OCI-LY7 (cell line): ENCODE data around the gene RHO. TPM values are rescaled to one million over a fixed set of nuclear protein-coding genes. Genes with fewer than 3 reads are reported as not detected.
"Not testable (repeated sequence)": the region's sequence is repeated elsewhere in the genome, so short reads cannot be mapped to it uniquely, and the experiment has no call there.

Source experiments
- Bru-seq: library from RNA; stranded (reverse); fragments of 400-500 nt; gene quantifications from one replicate; lab custom pipeline; 2021; lab: Mats Ljungman, UMichigan
- BruChase-seq, 2 experiments: library from RNA; stranded (reverse); fragments of 400-500 nt; gene quantifications; one replicate each; lab custom pipeline; 2021; lab: Mats Ljungman, UMichigan
- BruUV-seq: library from RNA; stranded (reverse); fragments of 400-500 nt; replicated peaks from 2 replicates; lab custom pipeline; 2021; lab: Mats Ljungman, UMichigan
- CTCF ChIA-PET: fragments of 300-600 bp; sonication (Branson Sonifier 250); formaldehyde crosslinking; loops from one replicate; lab custom pipeline; 2022; ENCODE audit warnings: antibody characterized with exemption; ENCODE audit not compliant: unreplicated experiment; lab: Charles Lee
- POLR2A ChIA-PET: fragments of 300-600 bp; sonication (Branson Sonifier 250); formaldehyde crosslinking; loops from one replicate; lab custom pipeline; 2022; ENCODE audit warnings: antibody characterized with exemption; lab: Charles Lee
- DNase-seq: peaks from one replicate; pipeline ENCODE4 v3.0.0-alpha.2; 2015; ENCODE audit warnings: low spot score
- H2AFZ ChIP-seq: fragments of 200-600 bp; sonication (generic), shearing (Covaris generic); 2 replicates; pipeline ENCODE4 v1.6.1; 2014; ENCODE audit warnings: mild to moderate bottlenecking, antibody characterized with exemption, low read length, moderate library complexity
- H3K27ac ChIP-seq: fragments of 200-600 bp; sonication (generic); 2 replicates; pipeline ENCODE4 v1.5.1; 2014; ENCODE audit warnings: mixed run types, low read depth, mild to moderate bottlenecking, moderate library complexity, low read length, inconsistent platforms; ENCODE audit not compliant: poor library complexity, severe bottlenecking
- H3K36me3 ChIP-seq: fragments of 200-600 bp; sonication (generic); 2 replicates; pipeline ENCODE4 v1.6.1; 2014; ENCODE audit warnings: mild to moderate bottlenecking, antibody characterized with exemption, low read length, moderate library complexity, mixed read lengths; ENCODE audit not compliant: insufficient read depth
- H3K4me1 ChIP-seq: fragments of 200-600 bp; sonication (generic); 2 replicates; pipeline ENCODE4 v1.5.1; 2014; ENCODE audit warnings: mild to moderate bottlenecking, low read length; ENCODE audit not compliant: insufficient read depth, poor library complexity, severe bottlenecking
- H3K4me2 ChIP-seq: fragments of 200-600 bp; sonication (generic); 2 replicates; pipeline ENCODE4 v1.6.1; 2014; ENCODE audit warnings: mild to moderate bottlenecking, low read length
- H3K4me3 ChIP-seq: fragments of 200-600 bp; sonication (generic); 2 replicates; pipeline ENCODE4 v1.5.1; 2014; ENCODE audit warnings: mild to moderate bottlenecking, low read depth, low read length; ENCODE audit not compliant: poor library complexity, severe bottlenecking
- H3K79me2 ChIP-seq: fragments of 200-600 bp; sonication (generic); 2 replicates; pipeline ENCODE4 v1.6.1; 2016; ENCODE audit warnings: low read depth, mild to moderate bottlenecking, low read length, moderate library complexity, mixed read lengths; ENCODE audit not compliant: insufficient read depth
- H3K9me2 ChIP-seq: fragments of 200-600 bp; sonication (generic); 2 replicates; pipeline ENCODE4 v1.6.1; 2016; ENCODE audit warnings: mild to moderate bottlenecking, low read length, mixed read lengths; ENCODE audit not compliant: insufficient read depth
- H3K9me3 ChIP-seq: fragments of 200-600 bp; sonication (generic); 2 replicates; pipeline ENCODE4 v1.6.1; 2014; ENCODE audit warnings: mild to moderate bottlenecking, mixed run types, low read length, mixed read lengths
- H4K20me1 ChIP-seq: fragments of 200-600 bp; sonication (generic); 2 replicates; pipeline ENCODE4 v1.6.1; 2014; ENCODE audit warnings: mild to moderate bottlenecking, antibody characterized with exemption, low read length, moderate library complexity, mixed read lengths; ENCODE audit not compliant: insufficient read depth
- EZH2phosphoT487 ChIP-seq: fragments of 200-600 bp; sonication (generic); IDR thresholded peaks from 2 replicates; pipeline ENCODE4 v1.6.1; 2018; ENCODE audit warnings: low read depth, borderline replicate concordance, mild to moderate bottlenecking, mixed run types, antibody characterized with exemption, low read length, moderate library complexity, mixed read lengths
- intact Hi-C: fragments of 100-400 bp; cut with micrococcal nuclease; formaldehyde crosslinking; loops from one replicate; pipeline ENCODE4 v1.10.0; 2022; ENCODE audit not compliant: unreplicated experiment
- long read RNA-seq: library from polyadenylated mRNA; stranded (forward); transcript quantifications from one replicate; pipeline ENCODE4 v2.0.0, GENCODE V29; 2022
- total RNA-seq, 2 experiments: library from RNA; depleted of rRNA in 1 of 2; stranded (reverse); fragments of >200 nt in 1 of 2; shearing (Covaris generic) in 1 of 2; gene quantifications; 2 replicates each; pipeline ENCODE4 v1.2.3, GENCODE V29; 2014 to 2022
- TF ChIP-seq, protein P1 (sequence below): fragments of 200-600 bp; sonication (generic); conservative IDR thresholded peaks from 2 replicates; pipeline ENCODE4 v1.5.1; 2014; ENCODE audit warnings: mild to moderate bottlenecking, antibody characterized with exemption, low read length, moderate library complexity, mixed read lengths

The RHO gene
- not detected in 2 replicates for total RNA-seq (2014; rRNA removed; shearing (Covaris generic))
- total RNA-seq (2022), result not detected in 2 replicates
- Bru-seq, nascent RNA, result not detected
- BruChase-seq, experiment 1, labeled RNA remaining after a 6-hour chase, result not detected
- BruChase-seq, experiment 2, labeled RNA remaining after a 2-hour chase, result not detected
- long read RNA-seq, result 0 reads

DNA sequence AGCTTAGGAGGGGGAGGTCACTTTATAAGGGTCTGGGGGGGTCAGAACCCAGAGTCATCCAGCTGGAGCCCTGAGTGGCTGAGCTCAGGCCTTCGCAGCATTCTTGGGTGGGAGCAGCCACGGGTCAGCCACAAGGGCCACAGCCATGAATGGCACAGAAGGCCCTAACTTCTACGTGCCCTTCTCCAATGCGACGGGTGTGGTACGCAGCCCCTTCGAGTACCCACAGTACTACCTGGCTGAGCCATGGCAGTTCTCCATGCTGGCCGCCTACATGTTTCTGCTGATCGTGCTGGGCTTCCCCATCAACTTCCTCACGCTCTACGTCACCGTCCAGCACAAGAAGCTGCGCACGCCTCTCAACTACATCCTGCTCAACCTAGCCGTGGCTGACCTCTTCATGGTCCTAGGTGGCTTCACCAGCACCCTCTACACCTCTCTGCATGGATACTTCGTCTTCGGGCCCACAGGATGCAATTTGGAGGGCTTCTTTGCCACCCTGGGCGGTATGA, at the start of gene RHO:
Gene RHO (plus strand): TSS at position 51 of the 512 bp plus-strand sequence. CDS start 95 bp downstream, at position 146.
- Histone ChIP-seq H2AFZ (no peak within 1 kb of the TSS), H3K27ac (no peak within 1 kb of the TSS), H4K20me1 (no peaks in the 10 kb centered on the region), H3K9me2 (no peaks in the 10 kb centered on the region), H3K4me2 (no peak within 1 kb of the TSS), H3K4me3 (no peak within 1 kb of the TSS), H3K79me2 (no peaks in the 10 kb centered on the region), H3K4me1 (peaks cover 12% of the 10 kb centered on the region), H3K9me3 (no peaks in the 10 kb centered on the region), H3K36me3 (no peaks in the 10 kb centered on the region)
- CTCF ChIA-PET, result interaction anchor here (1.0 kb wide), 1 partner anchor 17 kb away, joined by 5 read pairs; no protein-coding TSS in a partner anchor
- intact Hi-C loops, result no loop called here
- no peak for DNase-seq
- no TSS peak for BruUV-seq
- TF ChIP-seq, protein P1, sequence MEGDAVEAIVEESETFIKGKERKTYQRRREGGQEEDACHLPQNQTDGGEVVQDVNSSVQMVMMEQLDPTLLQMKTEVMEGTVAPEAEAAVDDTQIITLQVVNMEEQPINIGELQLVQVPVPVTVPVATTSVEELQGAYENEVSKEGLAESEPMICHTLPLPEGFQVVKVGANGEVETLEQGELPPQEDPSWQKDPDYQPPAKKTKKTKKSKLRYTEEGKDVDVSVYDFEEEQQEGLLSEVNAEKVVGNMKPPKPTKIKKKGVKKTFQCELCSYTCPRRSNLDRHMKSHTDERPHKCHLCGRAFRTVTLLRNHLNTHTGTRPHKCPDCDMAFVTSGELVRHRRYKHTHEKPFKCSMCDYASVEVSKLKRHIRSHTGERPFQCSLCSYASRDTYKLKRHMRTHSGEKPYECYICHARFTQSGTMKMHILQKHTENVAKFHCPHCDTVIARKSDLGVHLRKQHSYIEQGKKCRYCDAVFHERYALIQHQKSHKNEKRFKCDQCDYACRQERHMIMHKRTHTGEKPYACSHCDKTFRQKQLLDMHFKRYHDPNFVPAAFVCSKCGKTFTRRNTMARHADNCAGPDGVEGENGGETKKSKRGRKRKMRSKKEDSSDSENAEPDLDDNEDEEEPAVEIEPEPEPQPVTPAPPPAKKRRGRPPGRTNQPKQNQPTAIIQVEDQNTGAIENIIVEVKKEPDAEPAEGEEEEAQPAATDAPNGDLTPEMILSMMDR, result no peak
- no peak for TF ChIP-seq EZH2phosphoT487
- POLR2A ChIA-PET, result no interaction called here

DNA sequence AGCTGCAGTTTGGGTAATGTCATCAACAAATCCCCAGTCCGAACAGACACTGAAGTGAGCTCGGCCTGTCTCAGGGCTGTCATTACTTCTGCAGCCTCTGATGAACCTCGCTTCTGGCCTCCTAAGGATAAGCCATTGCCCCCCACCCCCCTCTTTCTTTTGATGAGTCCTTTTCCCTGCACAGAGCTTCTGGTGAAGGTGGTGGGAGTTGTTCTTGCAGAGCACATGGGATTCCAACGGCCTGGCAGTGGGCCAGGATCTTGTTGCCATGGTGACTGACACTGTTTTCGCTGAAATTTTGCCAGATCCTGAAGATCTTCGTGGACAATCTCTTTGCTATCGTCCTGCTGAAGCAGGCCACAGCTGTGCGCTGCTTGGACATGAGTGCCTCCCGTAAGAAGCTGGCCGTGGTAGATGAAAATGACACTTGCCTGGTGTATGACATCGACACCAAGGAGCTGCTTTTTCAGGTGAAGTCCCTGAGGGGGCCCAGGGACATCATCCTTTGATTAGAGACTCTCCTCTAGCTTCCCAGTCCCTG, 47.1 kb upstream of the RHO start:
- CTCF ChIA-PET, result interaction anchor here (0.6 kb wide), 1 partner anchor 93 kb away, joined by 4 read pairs; no protein-coding TSS in a partner anchor
- H3K9me3 ChIP-seq, DNase-seq, H2AFZ ChIP-seq, H4K20me1 ChIP-seq, H3K9me2 ChIP-seq, H3K79me2 ChIP-seq, BruUV-seq, H3K4me1 ChIP-seq, H3K4me3 ChIP-seq, H3K27ac ChIP-seq, H3K4me2 ChIP-seq, intact Hi-C loops: not testable (repeated sequence)
- peaks cover 44% of the 10 kb centered on the region for H3K36me3 ChIP-seq
- POLR2A ChIA-PET, result interaction anchor here (0.6 kb wide), 1 partner anchor 1719 kb away, joined by 3 read pairs; no protein-coding TSS in a partner anchor

DNA sequence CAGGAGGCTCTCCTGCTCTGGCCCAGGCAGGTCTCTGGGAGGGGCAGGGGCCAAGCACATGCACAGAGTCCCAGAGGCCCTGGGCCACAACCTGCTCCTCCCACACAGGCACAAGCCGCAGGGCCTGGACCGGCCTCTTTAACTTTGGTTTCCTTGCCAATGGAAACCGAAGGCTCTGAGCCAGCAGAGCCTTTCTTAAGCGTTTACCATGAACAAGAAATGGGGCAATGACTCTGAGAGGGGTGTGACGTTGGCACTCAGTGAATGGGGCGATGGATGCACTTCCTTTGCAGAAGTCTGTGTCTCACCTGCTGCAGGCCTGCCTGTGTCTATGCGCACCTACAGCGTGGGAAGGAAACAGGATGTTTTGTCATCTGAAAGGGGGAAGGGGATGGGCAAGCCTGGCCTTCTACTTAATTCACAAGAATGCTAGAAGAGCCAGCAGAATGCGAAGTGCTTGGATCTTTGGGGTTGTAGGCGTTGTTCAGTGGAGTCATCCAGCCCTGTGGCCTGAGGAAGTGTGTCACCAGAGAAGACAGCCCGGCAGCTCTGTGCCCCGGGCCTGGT, 46.6 kb upstream of the RHO start:
- Histone ChIP-seq H3K4me3 (no peak overlapping the region), H3K4me2 (no peak overlapping the region), H3K79me2 (no peaks in the 10 kb centered on the region), H3K36me3 (peaks cover 40% of the 10 kb centered on the region), H4K20me1 (no peaks in the 10 kb centered on the region), H3K4me1 (no peaks in the 10 kb centered on the region), H3K9me3 (no peaks in the 10 kb centered on the region), H3K9me2 (no peaks in the 10 kb centered on the region), H3K27ac (no peak overlapping the region), H2AFZ (no peak overlapping the region)
- ChIA-PET CTCF (interaction anchor here (0.6 kb wide), 1 partner anchor 93 kb away, joined by 4 read pairs; no protein-coding TSS in a partner anchor), POLR2A (interaction anchor here (0.6 to 1.2 kb wide), 2 partner anchors 40 to 1720 kb away, joined by 3 read pairs; no protein-coding TSS in a partner anchor)
- DNase-seq, result no peak
- BruUV-seq, result no TSS peak
- TF ChIP-seq EZH2phosphoT487, result no peak
- TF ChIP-seq, protein P1, result no peak
- intact Hi-C loops, result no loop called here
